ENCODE measurements around the gene TMEM184A. TPM values are rescaled to one million over a fixed set of nuclear protein-coding genes. Genes with fewer than 3 reads are reported as not detected.

The TMEM184A gene
- polyA plus RNA-seq, 2 of the 4 experiments (the other 2 are of a cell fraction) = 14.3 to 18.4 TPM

DNA sequence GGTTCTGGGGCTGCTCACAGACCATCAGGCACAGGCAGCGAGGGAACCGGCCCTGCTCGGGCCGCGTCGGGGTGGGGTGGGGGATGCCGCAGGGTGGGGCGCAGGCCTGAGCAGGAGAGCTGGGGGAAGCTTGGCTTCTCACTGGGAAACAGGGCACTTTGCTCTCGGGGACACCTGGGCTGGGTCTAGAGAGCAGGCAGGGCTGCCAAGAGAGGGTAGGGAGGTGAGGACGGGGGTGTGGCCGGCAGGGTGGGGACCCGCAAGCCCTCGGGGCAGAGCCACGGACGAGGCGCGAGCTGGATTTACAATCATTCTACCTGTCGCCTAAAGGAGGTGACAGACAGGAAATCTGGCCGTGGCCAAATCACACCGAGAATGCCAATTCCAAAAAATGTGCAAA lies 62.9 kb downstream of the TMEM184A start:
- Histone ChIP-seq H3K4me2 (no peak overlapping the region), H3K9me3 (no peaks in the 10 kb centered on the region), H3K4me1 (no peaks in the 10 kb centered on the region), H3K27ac (no peak overlapping the region), H3K4me3 (no peak overlapping the region)
- ChIA-PET CTCF (interaction anchor here (0.6 to 2.5 kb wide), 6 partner anchors 8 to 299 kb away, joined by 3 to 23 read pairs (median 3); partner anchors contain the start of gene TMEM184A), POLR2A (no interaction called here)
- TF ChIP-seq ZSCAN20 (CRISPR knock-in tag; IDR thresholded peaks at IDR 0.05) = no peak
- TF ChIP-seq NFE2L2 (conservative IDR thresholded peaks at IDR 0.05; ENCODE audit: low read length) = no peak
- TF ChIP-seq RFX5 (IDR thresholded peaks at IDR 0.05) = no peak
- TF ChIP-seq HDAC2 (IDR thresholded peaks at IDR 0.05) = no peak
- TF ChIP-seq, protein P1, sequence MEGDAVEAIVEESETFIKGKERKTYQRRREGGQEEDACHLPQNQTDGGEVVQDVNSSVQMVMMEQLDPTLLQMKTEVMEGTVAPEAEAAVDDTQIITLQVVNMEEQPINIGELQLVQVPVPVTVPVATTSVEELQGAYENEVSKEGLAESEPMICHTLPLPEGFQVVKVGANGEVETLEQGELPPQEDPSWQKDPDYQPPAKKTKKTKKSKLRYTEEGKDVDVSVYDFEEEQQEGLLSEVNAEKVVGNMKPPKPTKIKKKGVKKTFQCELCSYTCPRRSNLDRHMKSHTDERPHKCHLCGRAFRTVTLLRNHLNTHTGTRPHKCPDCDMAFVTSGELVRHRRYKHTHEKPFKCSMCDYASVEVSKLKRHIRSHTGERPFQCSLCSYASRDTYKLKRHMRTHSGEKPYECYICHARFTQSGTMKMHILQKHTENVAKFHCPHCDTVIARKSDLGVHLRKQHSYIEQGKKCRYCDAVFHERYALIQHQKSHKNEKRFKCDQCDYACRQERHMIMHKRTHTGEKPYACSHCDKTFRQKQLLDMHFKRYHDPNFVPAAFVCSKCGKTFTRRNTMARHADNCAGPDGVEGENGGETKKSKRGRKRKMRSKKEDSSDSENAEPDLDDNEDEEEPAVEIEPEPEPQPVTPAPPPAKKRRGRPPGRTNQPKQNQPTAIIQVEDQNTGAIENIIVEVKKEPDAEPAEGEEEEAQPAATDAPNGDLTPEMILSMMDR (IDR thresholded peaks at IDR 0.05) = no peak
- TF ChIP-seq BCL3 (IDR thresholded peaks at IDR 0.05) = no peak
- TF ChIP-seq NR3C1 (IDR thresholded peaks at IDR 0.05) = no peak
- DNase-seq (ENCODE audit: low read depth in 1 of 2, low spot score in 1 of 2) (no peak), ATAC-seq (no peak), FAIRE-seq (no peak)
- 96% methylated on average over 18 of the region's 20 CpGs for WGBS (ENCODE audit: missing lambda C conversion rate)

DNA sequence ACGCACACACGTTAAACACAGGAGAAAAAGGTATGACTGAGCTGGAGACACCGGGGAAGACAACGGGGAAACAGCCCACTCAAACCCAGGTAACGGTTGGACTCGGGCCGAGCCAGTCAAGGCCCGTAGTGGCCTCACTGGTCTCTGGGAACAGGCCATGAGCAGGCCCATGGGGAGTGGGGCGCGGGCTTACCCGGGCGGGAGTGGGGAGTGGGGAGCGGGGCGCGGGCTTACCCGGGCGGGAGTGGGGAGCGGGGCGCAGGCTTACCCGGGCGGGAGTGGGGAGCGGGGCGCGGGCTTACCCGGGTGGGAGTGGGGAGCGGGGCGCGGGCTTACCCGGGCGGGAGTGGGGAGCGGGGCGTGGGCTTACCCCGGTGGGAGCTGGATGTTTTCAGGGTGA lies 63.4 kb downstream of the TMEM184A start:
- CTCF ChIA-PET = interaction anchor here (0.6 to 2.5 kb wide), 3 partner anchors 19 to 298 kb away, joined by 3 to 23 read pairs (median 3); no protein-coding TSS in a partner anchor
- TF ChIP-seq BHLHE40 (IDR thresholded peaks at IDR 0.05; ENCODE audit: low read depth, low read length) = no peak
- TF ChIP-seq CBX2 (IDR thresholded peaks at IDR 0.05; ENCODE audit: borderline replicate concordance, low read depth) = no peak
- TF ChIP-seq JUN (IDR thresholded peaks at IDR 0.05) = no peak
- TF ChIP-seq, protein P1 (IDR thresholded peaks at IDR 0.05) = no peak
- TF ChIP-seq TP53 (CRISPR knock-in tag; IDR thresholded peaks at IDR 0.05) = no peak
- no peak for TF ChIP-seq FOSB (CRISPR knock-in tag; IDR thresholded peaks at IDR 0.05)
- no peak for FAIRE-seq

More for the DNA sequence above, 63.4 kb downstream of the TMEM184A start:
- POLR2A ChIA-PET = no interaction called here
- H3K27ac ChIP-seq = no peak overlapping the region
- H3K9me3 ChIP-seq = no peaks in the 10 kb centered on the region
- H3K4me2 ChIP-seq = no peak overlapping the region
- WGBS (ENCODE audit: missing lambda C conversion rate) = 83% methylated on average over 23 of the region's 33 CpGs
- H3K4me1 ChIP-seq = no peaks in the 10 kb centered on the region
- no peak overlapping the region for H3K4me3 ChIP-seq
- ATAC-seq = no peak
- no peak for DNase-seq (ENCODE audit: low read depth in 1 of 2, low spot score in 1 of 2)

Other genes starting within 250 kb of the TMEM184A start
- gene MICALL2, start 96.7 kb downstream of the TMEM184A start, polyA plus RNA-seq (2011; rRNA removed) = 6.1 and 7.8 TPM in 2 replicates
- 18.0 to 20.6 TPM (median 19.1 TPM) in 3 replicates for gene MICALL2, start 96.7 kb downstream of the TMEM184A start, polyA plus RNA-seq (2017; fragmentation: RNase III; extraction: RNeasy Plus Mini Kit Qiagen cat#74134 plus additional on column Dnase treatment)
- 14.6 and 18.4 TPM in 2 replicates for gene INTS1, start 51.8 kb downstream of the TMEM184A start, polyA plus RNA-seq (2011; rRNA removed)
- gene INTS1, start 51.8 kb downstream of the TMEM184A start, polyA plus RNA-seq (2017; fragmentation: RNase III; extraction: RNeasy Plus Mini Kit Qiagen cat#74134 plus additional on column Dnase treatment) = 48.0 to 48.7 TPM (median 48.1 TPM) in 3 replicates
- gene MAFK, start 25.5 kb downstream of the TMEM184A start, polyA plus RNA-seq (2011; rRNA removed) = 61.0 and 67.9 TPM in 2 replicates
- gene MAFK, start 25.5 kb downstream of the TMEM184A start, polyA plus RNA-seq (2017; fragmentation: RNase III; extraction: RNeasy Plus Mini Kit Qiagen cat#74134 plus additional on column Dnase treatment) = 93.1 to 106 TPM (median 101 TPM) in 3 replicates
- 83.9 and 89.3 TPM in 2 replicates for gene PSMG3, start 13.8 kb upstream of the TMEM184A start, polyA plus RNA-seq (2011; rRNA removed)
- gene PSMG3, start 13.8 kb upstream of the TMEM184A start, polyA plus RNA-seq (2017; fragmentation: RNase III; extraction: RNeasy Plus Mini Kit Qiagen cat#74134 plus additional on column Dnase treatment) = 75.9 to 81.0 TPM (median 78.3 TPM) in 3 replicates
- gene ELFN1, start 114.1 kb upstream of the TMEM184A start, polyA plus RNA-seq (2011; rRNA removed) = 0.09 and 0.10 TPM in 2 replicates
- gene ELFN1, start 114.1 kb upstream of the TMEM184A start, polyA plus RNA-seq (2017; fragmentation: RNase III; extraction: RNeasy Plus Mini Kit Qiagen cat#74134 plus additional on column Dnase treatment) = 0.08 to 0.10 TPM (median 0.09 TPM) in 3 replicates

Data from A549 (cell line).